Ascending aorta (tissue), 2 donors: Measurements from ENCODE around the gene NOSIP. TPM values are rescaled to one million over a fixed set of nuclear protein-coding genes. Genes with fewer than 3 reads are reported as not detected.

Source experiments
- DNase-seq, 2 donors: peaks; one replicate each; pipeline ENCODE4 v3.0.0-alpha.2; 2019; ENCODE audit warnings: low spot score in 2 of 2
- H3K27ac ChIP-seq, 2 donors: fragments of 200-600 bp; sonication (generic); one replicate each; pipeline ENCODE4 v1.5.1; 2016 to 2017; ENCODE audit warnings: mild to moderate bottlenecking in 1 of 2
- H3K27me3 ChIP-seq: fragments of 200-600 bp; sonication (generic); one replicate; pipeline ENCODE4 v1.5.1; 2017
- H3K36me3 ChIP-seq, 2 donors: fragments of 200-600 bp; sonication (generic); one replicate each; pipeline ENCODE4 v1.5.1; 2016
- H3K4me1 ChIP-seq, 2 donors: fragments of 200-600 bp; sonication (generic); one replicate each; pipeline ENCODE4 v1.5.1; 2016 to 2017; ENCODE audit warnings: mild to moderate bottlenecking in 1 of 2
- H3K4me3 ChIP-seq, 2 donors: fragments of 200-600 bp; sonication (generic); one replicate each; pipeline ENCODE4 v1.5.1; 2016 to 2017; ENCODE audit warnings: mild to moderate bottlenecking in 1 of 2
- H3K9me3 ChIP-seq, 2 donors: fragments of 200-600 bp; sonication (generic); one replicate each; pipeline ENCODE4 v1.5.1; 2016
- intact Hi-C: fragments of 100-400 bp; cut with DNase I; formaldehyde crosslinking; loops from one replicate; pipeline ENCODE4 v1.15.1; 2023
- total RNA-seq: library from RNA; depleted of rRNA; stranded (reverse); fragments of >200 nt; gene quantifications from one replicate; pipeline ENCODE4 v1.1.0, GENCODE V29; 2016
- TF ChIP-seq, protein P1 (sequence below), 3 experiments: fragments of 200-600 bp in 2 of 3; fragments of 450-650 bp in 1 of 3; sonication (generic) in 2 of 3; IDR thresholded peaks; one replicate each; pipeline ENCODE4 v1.5.1; 2016 to 2019; ENCODE audit warnings: antibody characterized with exemption in 3 of 3, mild to moderate bottlenecking in 1 of 3, moderate library complexity in 1 of 3

The NOSIP gene
- total RNA-seq, 1 donor from 2014 or later: 85.3 TPM

DNA sequence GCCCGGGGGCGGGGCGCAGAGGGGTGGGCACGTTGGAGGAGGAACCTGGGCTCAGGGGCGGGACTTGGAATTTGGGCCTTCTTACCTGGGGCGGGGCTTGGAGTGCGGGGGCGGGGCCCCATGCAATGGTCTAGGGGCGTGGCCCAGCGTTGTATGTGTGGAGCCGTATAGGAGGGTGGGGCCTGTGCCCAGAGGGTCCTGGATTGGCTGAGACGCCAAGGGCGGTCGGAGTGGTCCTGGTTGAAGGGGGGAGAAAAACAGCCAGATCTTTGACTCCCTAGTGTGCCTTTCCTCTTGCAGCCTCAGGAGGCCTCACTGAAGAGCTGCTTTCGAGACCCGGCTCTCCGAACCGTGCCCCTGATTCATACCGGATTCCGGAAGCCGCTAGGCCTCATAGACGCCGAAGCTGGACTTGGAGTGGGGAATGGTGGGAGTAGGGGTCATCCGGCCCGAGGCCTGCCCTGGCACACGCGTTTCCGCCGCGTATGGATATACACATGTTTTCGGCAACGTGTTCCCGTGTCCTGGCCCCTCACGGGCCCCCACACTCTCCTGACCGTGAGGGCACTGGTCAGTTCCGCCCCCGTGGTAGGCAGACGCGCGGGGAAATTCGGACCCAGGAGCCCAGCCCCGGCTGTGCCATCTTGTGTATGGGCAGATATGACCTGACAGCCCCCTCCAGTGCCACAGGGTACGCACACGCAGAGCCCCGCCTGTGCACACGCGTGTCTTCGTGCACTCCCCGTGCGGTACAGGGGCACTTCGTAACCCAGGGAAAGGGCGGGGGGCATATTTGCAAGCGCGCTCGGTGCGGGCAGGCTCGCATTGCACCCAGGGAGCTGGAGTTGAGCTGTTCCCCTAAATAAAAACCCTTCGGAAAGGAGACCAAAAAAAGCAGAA, 10.0 kb upstream of the NOSIP start:
- Histone ChIP-seq H3K9me3 (no peaks in the 10 kb centered on the region), H3K36me3 (peaks cover 13 to 14% of the 10 kb centered on the region in 2 donors), H3K4me1 (peaks cover 2 to 12% of the 10 kb centered on the region in 2 donors), H3K4me3 (peak overlapping the region; percentile 81 to 91), H3K27me3 (no peaks in the 10 kb centered on the region), H3K27ac (peak overlapping the region; percentile 82 to 87)
- intact Hi-C loops: loop anchor here (1.0 to 5.0 kb wide), 5 partner anchors 74 to 277 kb away; partner anchors contain the start of genes AP2A1, DKKL1, PNKP and PRMT1
- peak; percentile 87 to 97 for DNase-seq
- TF ChIP-seq, protein P1, sequence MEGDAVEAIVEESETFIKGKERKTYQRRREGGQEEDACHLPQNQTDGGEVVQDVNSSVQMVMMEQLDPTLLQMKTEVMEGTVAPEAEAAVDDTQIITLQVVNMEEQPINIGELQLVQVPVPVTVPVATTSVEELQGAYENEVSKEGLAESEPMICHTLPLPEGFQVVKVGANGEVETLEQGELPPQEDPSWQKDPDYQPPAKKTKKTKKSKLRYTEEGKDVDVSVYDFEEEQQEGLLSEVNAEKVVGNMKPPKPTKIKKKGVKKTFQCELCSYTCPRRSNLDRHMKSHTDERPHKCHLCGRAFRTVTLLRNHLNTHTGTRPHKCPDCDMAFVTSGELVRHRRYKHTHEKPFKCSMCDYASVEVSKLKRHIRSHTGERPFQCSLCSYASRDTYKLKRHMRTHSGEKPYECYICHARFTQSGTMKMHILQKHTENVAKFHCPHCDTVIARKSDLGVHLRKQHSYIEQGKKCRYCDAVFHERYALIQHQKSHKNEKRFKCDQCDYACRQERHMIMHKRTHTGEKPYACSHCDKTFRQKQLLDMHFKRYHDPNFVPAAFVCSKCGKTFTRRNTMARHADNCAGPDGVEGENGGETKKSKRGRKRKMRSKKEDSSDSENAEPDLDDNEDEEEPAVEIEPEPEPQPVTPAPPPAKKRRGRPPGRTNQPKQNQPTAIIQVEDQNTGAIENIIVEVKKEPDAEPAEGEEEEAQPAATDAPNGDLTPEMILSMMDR (IDR thresholded peaks at IDR 0.05): peak in 1 of 3 experiments; percentile 6

DNA sequence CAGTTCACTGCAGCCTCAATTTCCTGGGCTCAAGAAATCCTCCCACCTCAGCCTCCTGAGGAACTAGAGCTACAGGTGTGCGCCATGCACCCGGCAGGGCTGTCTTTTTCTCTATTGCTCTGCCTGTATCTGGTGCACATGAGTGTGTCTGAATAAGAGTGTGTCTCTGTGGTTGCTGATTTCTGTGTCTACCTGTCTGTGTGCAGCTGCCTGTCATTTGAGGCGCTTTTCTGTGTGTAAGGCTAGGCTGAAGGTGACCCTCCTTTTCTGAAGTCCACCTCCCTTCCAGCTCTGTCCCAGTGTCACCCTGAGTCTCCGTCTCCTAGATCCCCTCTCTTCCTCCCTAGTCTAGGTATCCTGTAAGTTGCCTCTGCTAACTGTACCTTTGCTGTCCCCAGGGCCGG, 9.1 kb upstream of the NOSIP start:
- intact Hi-C loops: loop anchor here (1.0 kb wide), 1 partner anchor 9 kb away; the partner anchor contains the start of gene NOSIP
- Histone ChIP-seq H3K4me3 (peak overlapping the region in 1 of 2 donors; percentile 81), H3K27me3 (no peaks in the 10 kb centered on the region), H3K27ac (peak overlapping the region; percentile 82 to 87), H3K9me3 (no peaks in the 10 kb centered on the region), H3K36me3 (peaks cover 5 to 6% of the 10 kb centered on the region in 2 donors), H3K4me1 (peaks cover 2 to 12% of the 10 kb centered on the region in 2 donors)
- no peak for DNase-seq
- TF ChIP-seq, protein P1 (IDR thresholded peaks at IDR 0.05): no peak

DNA sequence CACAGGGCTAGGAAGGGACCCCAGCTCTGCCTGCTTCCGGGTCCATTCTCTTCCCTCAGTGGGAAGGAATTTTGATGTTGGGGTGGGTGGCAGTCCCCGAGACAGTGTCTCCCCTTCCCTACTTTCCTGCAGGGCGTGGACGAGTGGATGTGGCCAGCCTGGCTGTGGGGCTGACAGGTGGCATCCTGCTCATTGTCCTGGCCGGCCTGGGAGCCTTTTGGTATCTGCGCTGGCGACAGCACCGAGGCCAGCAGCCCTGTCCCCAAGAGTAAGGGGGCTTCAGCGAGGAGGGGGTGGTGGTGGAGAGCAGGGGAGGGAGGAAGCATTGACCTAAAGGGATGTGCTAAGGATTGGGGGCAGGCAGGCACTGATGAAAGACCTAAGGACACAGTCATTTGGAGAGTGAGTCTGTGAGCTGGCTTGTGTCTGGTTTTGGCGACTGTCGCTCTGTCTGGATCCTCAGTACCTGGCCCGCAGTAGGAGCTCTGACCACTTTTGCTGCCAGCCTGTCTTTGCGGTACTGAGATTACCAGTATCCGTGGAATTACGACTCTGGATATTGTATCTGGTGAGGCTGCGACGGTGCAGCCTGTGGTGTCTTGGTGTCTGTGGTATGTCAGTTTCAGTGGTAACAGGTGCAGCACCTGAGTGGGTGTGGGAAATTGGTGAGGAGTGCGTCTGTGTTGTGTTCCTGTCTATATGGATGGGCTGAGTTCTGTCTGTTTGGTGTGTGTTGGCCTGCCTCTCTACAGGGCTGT, 8.2 kb upstream of the NOSIP start:
- intact Hi-C loops: loop anchor here (1.0 kb wide), 1 partner anchor 8 kb away; the partner anchor contains the start of gene NOSIP
- Histone ChIP-seq H3K4me1 (peaks cover under 1 to 5% of the 10 kb centered on the region in 2 donors), H3K27ac (no peak overlapping the region), H3K27me3 (no peaks in the 10 kb centered on the region), H3K4me3 (no peak overlapping the region), H3K36me3 (no peaks in the 10 kb centered on the region), H3K9me3 (no peaks in the 10 kb centered on the region)
- TF ChIP-seq, protein P1 (IDR thresholded peaks at IDR 0.05): no peak
- DNase-seq: no peak

DNA sequence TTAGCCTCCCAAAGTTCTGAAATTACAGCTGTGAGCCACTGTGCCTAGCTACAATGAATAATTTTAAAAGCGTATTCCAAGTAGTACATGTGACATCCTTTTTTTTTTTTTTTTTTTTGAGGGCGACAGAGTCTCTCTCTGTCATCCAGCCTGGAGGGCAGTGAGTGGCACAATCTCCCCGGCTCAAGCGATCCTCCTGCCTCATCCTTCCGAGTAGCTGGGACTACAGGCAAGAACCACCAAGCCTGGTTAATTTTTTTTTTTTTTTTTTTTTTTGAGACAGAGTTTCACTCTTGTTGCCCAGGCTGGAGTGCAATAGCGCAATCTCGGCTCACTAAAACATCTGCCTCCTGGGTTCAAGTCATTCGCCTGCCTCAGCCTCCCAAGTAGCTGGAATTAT, 6.9 kb upstream of the NOSIP start:
- TF ChIP-seq, protein P1 (IDR thresholded peaks at IDR 0.05): no peak
- Histone ChIP-seq H3K36me3 (no peaks in the 10 kb centered on the region), H3K4me1 (no peaks in the 10 kb centered on the region), H3K27ac (no peak overlapping the region), H3K9me3 (no peaks in the 10 kb centered on the region), H3K27me3 (no peaks in the 10 kb centered on the region), H3K4me3 (no peak overlapping the region)
- intact Hi-C loops: no loop called here
- DNase-seq: no peak

DNA sequence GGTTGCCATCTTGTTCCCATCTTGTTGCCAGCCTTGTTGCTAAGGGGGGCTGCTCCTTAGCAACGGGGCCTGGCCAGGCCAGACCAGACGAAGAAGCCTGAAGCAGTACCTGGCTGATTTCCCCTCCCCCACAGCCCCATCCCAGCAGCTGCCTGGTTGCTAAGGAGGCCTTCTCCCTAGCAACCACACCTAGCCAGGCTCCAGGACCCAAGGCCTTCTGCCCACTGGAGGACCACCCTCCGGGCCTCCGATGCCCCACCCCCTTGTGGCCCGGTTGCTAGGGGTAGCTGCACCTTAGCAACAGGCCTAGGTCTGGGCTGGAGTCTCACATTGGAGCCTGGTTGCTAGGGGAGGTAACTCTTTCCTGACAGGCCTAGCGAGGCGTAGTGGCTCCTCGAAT, 4.7 kb upstream of the NOSIP start:
- H3K27ac ChIP-seq: no peak overlapping the region
- no peak overlapping the region for H3K4me3 ChIP-seq
- H3K4me1 ChIP-seq: peaks cover 0 to 4% of the 10 kb centered on the region in 2 donors
- TF ChIP-seq, protein P1 (IDR thresholded peaks at IDR 0.05): no peak
- H3K36me3 ChIP-seq: no peaks in the 10 kb centered on the region
- H3K27me3 ChIP-seq: no peaks in the 10 kb centered on the region
- H3K9me3 ChIP-seq: no peaks in the 10 kb centered on the region
- no peak for DNase-seq
- intact Hi-C loops: no loop called here
